Esophagus (tissue), 2 donors: ENCODE measurements around the gene AFG3L2. TPM values are rescaled to one million over a fixed set of nuclear protein-coding genes. Genes with fewer than 3 reads are reported as not detected.

ENCODE experiments used
- H3K27ac ChIP-seq, 2 donors: one replicate each; pipeline ENCODE4 v1.5.1; 2013; ENCODE audit warnings: low read depth in 2 of 2, mild to moderate bottlenecking in 2 of 2, inconsistent platforms in 1 of 2, low read length in 1 of 2, moderate library complexity in 1 of 2
- H3K27me3 ChIP-seq, 2 donors: one replicate each; pipeline ENCODE4 v1.6.1; 2013; ENCODE audit warnings: low read length in 2 of 2, control low read depth in 1 of 2, mild to moderate bottlenecking in 1 of 2; ENCODE audit not compliant: insufficient read depth in 2 of 2, control insufficient read depth in 1 of 2
- H3K36me3 ChIP-seq, 2 donors: one replicate each; pipeline ENCODE4 v1.6.1; 2013; ENCODE audit warnings: low read length in 1 of 2; ENCODE audit not compliant: control insufficient read depth in 2 of 2, insufficient read depth in 2 of 2
- H3K4me1 ChIP-seq, 2 donors: one replicate each; pipeline ENCODE4 v1.6.1; 2013; ENCODE audit warnings: low read length in 1 of 2; ENCODE audit not compliant: control insufficient read depth in 2 of 2, insufficient read depth in 2 of 2
- H3K4me3 ChIP-seq, 2 donors: one replicate each; pipeline ENCODE4 v1.5.1; 2013; ENCODE audit warnings: low read length in 2 of 2, mild to moderate bottlenecking in 2 of 2, low read depth in 1 of 2, moderate library complexity in 1 of 2
- H3K9me3 ChIP-seq, 2 donors: one replicate each; pipeline ENCODE4 v1.6.1; 2013; ENCODE audit warnings: mild to moderate bottlenecking in 2 of 2, low read depth in 1 of 2, low read length in 1 of 2, moderate library complexity in 1 of 2; ENCODE audit not compliant: control insufficient read depth in 2 of 2, insufficient read depth in 1 of 2
- WGBS, 2 donors: extraction: QIAGEN DNeasy Blood & Tissue Kit; methylation state at CpG; one replicate each; pipeline ENCODE4 v1.1.7; 2013; 5-methylcytosine and 5-hydroxymethylcytosine counted together
- polyA plus RNA-seq, 2 donors: library from polyadenylated mRNA; stranded (reverse); fragments of 200-250 nt; gene quantifications; one replicate each; pipeline ENCODE4 v1.2.3, GENCODE V29; 2013
- donor health status: healthy with polysubstance abuse.
- donor health status: Bipolar disorder and iron deficiency.

Gene AFG3L2
- polyA plus RNA-seq, 2 donors = 14.7 to 34.0 TPM

GRCh38 chr18:12399231-12399630 lies 22.2 kb upstream of the AFG3L2 start:
- H3K4me1 ChIP-seq = no peaks in the 10 kb centered on the region
- H3K4me3 ChIP-seq = no peak overlapping the region
- WGBS, 2 donors = 92 to 95% methylated on average over 5 of the region's 5 CpGs
- H3K36me3 ChIP-seq = no peaks in the 10 kb centered on the region
- no peaks in the 10 kb centered on the region for H3K9me3 ChIP-seq
- no peaks in the 10 kb centered on the region for H3K27me3 ChIP-seq
- no peak overlapping the region for H3K27ac ChIP-seq

DNA sequence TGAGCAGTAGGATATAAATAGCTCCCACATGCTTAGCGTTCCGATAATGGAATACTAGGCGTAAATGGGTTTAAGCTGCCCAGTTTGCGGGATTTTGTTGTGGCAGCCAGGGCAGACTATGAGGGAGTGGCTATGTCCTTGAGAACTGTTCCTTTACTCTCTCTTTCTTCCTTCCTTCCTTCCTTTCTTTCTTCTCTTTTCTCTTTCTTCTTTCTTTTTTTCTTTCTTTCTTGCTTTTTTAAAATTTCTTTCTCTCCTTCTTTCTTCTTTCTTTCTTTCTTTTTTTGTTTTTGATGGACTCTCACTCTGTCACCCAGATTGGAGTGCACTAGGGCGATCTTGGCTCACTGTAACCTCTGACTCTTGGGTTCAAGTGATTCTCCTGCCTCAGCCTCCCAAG lies 21.6 kb upstream of the AFG3L2 start:
- Histone ChIP-seq H3K4me3 (no peak overlapping the region), H3K27me3 (no peaks in the 10 kb centered on the region), H3K9me3 (no peaks in the 10 kb centered on the region), H3K36me3 (no peaks in the 10 kb centered on the region), H3K4me1 (no peaks in the 10 kb centered on the region), H3K27ac (no peak overlapping the region)
- WGBS, 2 donors = 78 to 80% methylated on average over 5 of the region's 5 CpGs

GRCh38 chr18:12397793-12398192 lies 20.8 kb upstream of the AFG3L2 start:
- no peaks in the 10 kb centered on the region for H3K4me1 ChIP-seq
- H3K9me3 ChIP-seq = no peaks in the 10 kb centered on the region
- no peak overlapping the region for H3K4me3 ChIP-seq
- WGBS, 2 donors = 87 to 89% methylated on average over 6 of the region's 6 CpGs
- H3K27ac ChIP-seq = no peak overlapping the region
- H3K36me3 ChIP-seq = no peaks in the 10 kb centered on the region
- no peaks in the 10 kb centered on the region for H3K27me3 ChIP-seq

DNA sequence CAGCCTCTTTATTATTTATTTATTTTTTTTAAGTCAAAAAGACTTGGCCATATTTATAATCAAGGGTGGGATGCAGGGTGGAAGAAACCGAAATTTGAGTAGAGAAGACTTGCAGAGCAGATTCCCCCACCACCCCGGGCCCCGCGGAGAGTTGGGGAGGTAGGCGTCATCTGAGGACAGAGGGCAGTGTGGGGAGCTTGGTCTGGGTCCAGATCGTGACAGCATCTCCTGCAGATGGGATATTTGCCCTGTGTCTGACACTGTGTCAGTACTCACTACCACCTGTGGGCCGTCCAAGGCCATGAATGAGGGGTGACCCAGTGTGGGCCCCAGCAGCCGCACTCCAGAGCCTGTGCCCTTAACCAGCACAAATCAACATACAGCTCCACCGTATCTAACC lies 20.2 kb upstream of the AFG3L2 start:
- WGBS, 2 donors = 84 to 90% methylated on average over 9 of the region's 9 CpGs
- no peak overlapping the region for H3K4me3 ChIP-seq
- no peaks in the 10 kb centered on the region for H3K27me3 ChIP-seq
- no peak overlapping the region for H3K27ac ChIP-seq
- H3K36me3 ChIP-seq = no peaks in the 10 kb centered on the region
- H3K4me1 ChIP-seq = no peaks in the 10 kb centered on the region
- H3K9me3 ChIP-seq = no peaks in the 10 kb centered on the region

DNA sequence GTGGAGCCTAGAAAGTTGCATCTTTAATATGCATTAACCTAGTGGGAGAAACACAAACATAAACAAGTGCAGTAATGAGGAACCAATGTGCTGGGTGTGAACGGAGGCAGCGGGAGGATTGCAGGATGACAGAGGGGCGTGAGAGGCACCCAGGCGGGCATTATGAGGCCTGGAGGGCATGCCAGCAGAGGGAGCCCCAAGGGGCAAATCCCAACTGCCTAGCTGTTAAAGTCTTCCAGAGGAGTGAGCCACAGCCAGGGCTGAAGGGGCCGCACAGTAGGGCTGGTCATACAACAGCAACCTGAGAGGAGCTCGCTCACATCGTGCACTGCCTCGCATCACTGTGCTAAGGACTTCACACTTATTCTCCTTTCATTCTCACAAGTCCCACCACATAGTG lies 17.4 kb upstream of the AFG3L2 start:
- H3K4me1 ChIP-seq = no peaks in the 10 kb centered on the region
- H3K27ac ChIP-seq = no peak overlapping the region
- H3K4me3 ChIP-seq = no peak overlapping the region
- WGBS, 2 donors = 61 to 67% methylated on average over 8 of the region's 8 CpGs
- H3K27me3 ChIP-seq = no peaks in the 10 kb centered on the region
- no peaks in the 10 kb centered on the region for H3K36me3 ChIP-seq
- no peaks in the 10 kb centered on the region for H3K9me3 ChIP-seq

DNA sequence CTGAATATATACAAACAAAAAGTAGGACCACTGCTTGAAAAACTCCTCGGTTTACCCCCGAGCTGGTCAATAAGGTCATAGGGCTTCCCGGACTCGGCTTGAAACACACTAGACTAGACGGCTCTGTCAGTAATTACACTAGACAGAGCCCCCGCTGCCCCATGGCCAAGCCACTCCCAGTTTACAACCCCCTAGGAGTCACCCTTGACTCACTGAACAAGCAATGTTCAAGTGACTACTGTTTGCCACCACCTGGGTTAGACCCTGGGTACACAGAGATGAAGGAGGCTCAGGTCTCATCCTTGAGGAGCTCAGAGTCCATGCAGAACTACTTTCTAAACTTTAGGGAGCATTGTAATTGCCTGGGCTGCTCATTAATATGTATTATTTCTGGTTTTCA lies 17.0 kb upstream of the AFG3L2 start:
- no peaks in the 10 kb centered on the region for H3K36me3 ChIP-seq
- no peak overlapping the region for H3K4me3 ChIP-seq
- no peaks in the 10 kb centered on the region for H3K27me3 ChIP-seq
- H3K9me3 ChIP-seq = no peaks in the 10 kb centered on the region
- 62 to 76% methylated on average over 6 of the region's 6 CpGs for WGBS, 2 donors
- no peaks in the 10 kb centered on the region for H3K4me1 ChIP-seq
- H3K27ac ChIP-seq = no peak overlapping the region

DNA sequence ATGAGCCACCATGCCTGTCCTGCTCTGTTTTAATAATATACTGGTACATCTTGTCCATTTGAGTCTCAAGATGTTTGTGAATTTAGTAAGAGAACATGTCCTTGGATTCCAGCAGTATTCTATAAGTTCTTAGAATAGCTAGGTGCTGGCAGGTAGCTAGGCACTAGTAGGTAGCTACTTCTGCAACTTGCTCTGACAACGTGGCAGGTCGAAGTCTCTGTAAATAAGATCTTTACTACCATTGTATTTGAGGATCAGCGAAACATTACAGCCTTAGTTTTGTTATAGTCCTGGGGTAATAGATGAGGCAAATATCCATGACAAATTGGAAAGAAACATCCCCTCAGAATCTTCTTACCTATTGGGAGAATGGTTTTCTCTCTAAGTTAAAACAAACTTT lies 16.5 kb upstream of the AFG3L2 start:
- H3K4me3 ChIP-seq = no peak overlapping the region
- H3K36me3 ChIP-seq = no peaks in the 10 kb centered on the region
- H3K9me3 ChIP-seq = no peaks in the 10 kb centered on the region
- H3K27ac ChIP-seq = no peak overlapping the region
- no peaks in the 10 kb centered on the region for H3K4me1 ChIP-seq
- WGBS, 2 donors = 77 to 87% methylated on average over 3 of the region's 3 CpGs
- H3K27me3 ChIP-seq = no peaks in the 10 kb centered on the region

DNA sequence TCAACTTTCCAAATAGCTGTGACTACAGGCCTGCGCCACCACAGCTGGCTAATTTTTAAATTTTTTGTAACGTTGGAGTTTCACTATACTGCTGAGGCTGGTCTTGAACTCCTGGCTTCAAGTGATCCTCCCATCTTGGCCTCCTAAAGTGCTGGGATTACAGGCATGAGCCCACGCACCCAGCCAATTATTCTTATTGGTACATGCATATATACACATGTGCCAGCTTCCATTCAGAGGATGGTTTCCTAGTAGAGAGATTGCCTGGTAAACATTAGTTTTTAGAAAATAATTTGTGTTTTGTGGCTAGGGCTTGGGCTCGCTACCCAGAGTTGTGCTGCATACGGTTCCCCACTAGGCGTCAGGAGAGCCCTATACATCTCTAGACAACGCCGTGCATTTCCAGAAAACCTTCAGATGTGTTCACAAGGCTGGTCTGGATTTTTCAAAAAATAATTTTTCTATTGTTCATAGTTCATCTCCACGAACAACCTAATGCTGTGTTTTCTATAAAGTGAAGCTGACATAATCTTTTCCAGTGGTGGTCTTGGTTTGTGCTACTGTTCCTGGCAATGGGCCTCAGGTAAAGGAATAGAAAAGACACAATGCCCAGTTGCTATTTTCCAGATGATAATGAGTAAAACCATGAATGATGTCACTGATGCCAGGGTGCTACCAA lies 14.6 kb upstream of the AFG3L2 start:
- Histone ChIP-seq H3K27ac (no peak overlapping the region), H3K4me1 (no peaks in the 10 kb centered on the region), H3K4me3 (no peak overlapping the region), H3K9me3 (no peaks in the 10 kb centered on the region), H3K36me3 (no peaks in the 10 kb centered on the region), H3K27me3 (no peaks in the 10 kb centered on the region)
- WGBS, 2 donors = 11 to 13% methylated on average over 9 of the region's 9 CpGs

DNA sequence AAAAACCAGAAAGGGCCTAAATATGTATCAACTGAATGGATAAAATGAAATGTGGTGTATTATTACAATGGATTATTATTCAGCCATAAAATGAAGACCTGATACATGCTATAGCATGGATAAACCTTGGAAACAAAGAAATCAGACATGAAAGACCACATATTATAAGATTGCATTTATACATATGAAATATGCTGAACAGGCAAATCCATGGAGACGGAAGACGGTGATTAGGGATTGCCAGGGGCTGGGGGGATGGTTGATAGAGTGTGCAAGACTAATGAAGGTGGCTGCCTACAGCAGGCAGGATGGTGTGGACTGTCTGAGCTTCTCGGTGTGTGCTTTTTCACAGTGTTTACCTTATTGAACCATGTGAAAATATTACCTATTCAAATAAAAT lies 11.4 kb upstream of the AFG3L2 start:
- Histone ChIP-seq H3K27me3 (no peaks in the 10 kb centered on the region), H3K9me3 (no peaks in the 10 kb centered on the region), H3K4me1 (no peaks in the 10 kb centered on the region), H3K36me3 (no peaks in the 10 kb centered on the region), H3K4me3 (no peak overlapping the region), H3K27ac (no peak overlapping the region)
- WGBS, 2 donors = 80 to 84% methylated on average over 3 of the region's 3 CpGs

DNA sequence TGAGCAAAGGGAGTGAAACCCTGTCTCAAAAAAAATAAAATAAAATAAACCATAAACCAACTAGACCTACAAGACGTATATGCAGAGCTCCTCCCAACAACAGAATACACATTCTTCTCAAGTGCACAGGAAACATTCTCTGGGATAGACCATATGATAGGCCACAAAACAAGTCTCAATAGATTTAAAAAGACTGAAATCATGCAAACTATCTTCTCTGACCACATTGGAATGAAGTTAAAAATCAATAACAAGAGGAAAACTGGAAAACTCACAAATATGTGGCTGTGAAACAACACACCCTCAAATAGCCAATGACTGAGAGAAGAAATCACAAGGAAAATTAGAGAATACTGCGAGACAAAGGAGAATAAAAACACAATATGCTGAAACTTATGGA lies 7.2 kb upstream of the AFG3L2 start:
- H3K27me3 ChIP-seq = no peaks in the 10 kb centered on the region
- no peaks in the 10 kb centered on the region for H3K36me3 ChIP-seq
- no peaks in the 10 kb centered on the region for H3K9me3 ChIP-seq
- H3K4me3 ChIP-seq = no peak overlapping the region
- no peaks in the 10 kb centered on the region for H3K4me1 ChIP-seq
- 79 to 82% methylated on average over 2 of the region's 2 CpGs for WGBS, 2 donors
- no peak overlapping the region for H3K27ac ChIP-seq
